Muscle of back (tissue), 11 donors: Measurements from ENCODE around the gene NCCRP1. TPM values are rescaled to one million over a fixed set of nuclear protein-coding genes. Genes with fewer than 3 reads are reported as not detected.
A peak's percentile ranks its signal among the peaks of the same experiment; 100 is the strongest.

Experiments used
- DNase-seq, 3 donors: peaks; one replicate each; pipeline versions ENCODE4 v3.0.0 to v3.0.0-alpha.2; 2013
- polyA plus RNA-seq, 10 donors: library from polyadenylated mRNA; unstranded; fragments of 120-200 nt; gene quantifications; one replicate each; pipeline ENCODE4 v1.2.1, GENCODE V29; 2013; ENCODE audit not compliant: insufficient read length in 10 of 10

The NCCRP1 gene
- polyA plus RNA-seq, 10 donors: 0.08 to 2.1 (median 0.13) TPM; not detected in 5

DNA sequence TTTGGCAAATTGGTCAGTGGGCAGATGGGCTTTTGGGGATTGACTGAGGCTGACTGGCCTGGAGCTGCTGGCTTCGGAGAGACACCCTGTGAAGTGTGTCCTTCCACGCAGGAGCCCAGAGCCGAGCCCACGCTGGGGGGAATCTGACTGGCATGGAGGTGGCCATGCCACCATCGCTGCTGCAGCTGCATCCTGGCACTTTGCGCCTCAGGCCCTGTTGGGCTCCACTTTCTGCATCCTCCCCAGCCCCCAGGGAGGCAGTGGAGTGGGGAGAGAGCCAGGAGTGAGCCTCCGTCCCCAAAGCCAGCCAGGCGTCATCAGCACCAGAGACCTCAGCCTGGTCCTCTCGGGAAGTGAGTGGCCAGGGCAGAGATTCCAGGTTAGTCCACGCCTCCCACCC, 17.0 kb upstream of the NCCRP1 start:
- DNase-seq: no peak

DNA sequence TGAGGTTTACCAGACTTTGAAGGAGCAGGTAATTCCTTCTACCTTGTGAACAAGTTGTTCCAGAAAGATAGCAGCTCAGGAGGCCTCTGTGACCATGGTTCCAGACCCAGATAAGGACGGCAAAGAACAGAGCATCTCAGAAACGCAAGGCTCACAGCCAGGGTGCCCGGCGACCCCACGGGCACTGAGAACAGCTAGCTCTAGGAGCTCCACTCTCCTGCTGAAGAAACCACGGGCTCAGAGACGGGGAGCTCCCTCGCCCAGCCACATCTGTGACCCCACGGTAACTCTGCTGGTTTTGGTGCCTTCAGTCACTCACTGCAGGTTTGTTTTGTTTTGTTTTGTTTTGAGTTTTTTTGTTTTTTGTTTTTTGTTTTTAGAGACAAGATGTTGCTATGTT, 16.0 kb upstream of the NCCRP1 start:
- DNase-seq: no peak

DNA sequence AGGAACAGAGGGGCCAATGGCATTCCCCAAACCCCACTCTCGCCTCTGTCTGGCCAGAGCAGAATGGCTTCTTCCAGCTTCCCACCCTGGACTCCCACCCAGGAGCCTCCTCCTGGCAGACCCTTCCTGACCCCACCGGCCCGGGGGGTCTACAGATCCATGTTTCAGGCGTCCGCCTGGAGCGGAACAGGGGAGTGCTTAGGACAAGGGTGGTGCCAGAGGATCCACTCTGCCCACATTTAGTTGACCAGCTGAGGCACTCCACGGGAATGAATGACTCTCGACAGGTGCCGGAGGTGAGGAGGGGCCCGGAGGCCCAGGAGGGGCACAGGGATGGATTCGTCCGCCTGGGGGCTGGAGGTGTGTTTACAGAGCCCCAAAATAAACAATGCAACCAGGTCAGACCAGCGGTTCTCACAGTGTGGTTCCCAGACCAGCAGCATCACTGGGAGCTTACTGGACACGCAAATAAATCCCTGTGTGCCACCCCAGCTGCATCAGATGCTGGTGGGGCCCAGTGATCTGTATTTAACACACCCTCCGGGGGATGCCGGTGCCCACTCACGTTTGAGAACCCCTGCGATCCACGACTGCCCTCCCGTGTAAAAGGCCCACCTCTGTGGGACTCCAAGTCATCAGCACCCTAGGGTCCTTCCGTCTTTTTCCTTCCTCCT, 15.1 kb upstream of the NCCRP1 start:
- DNase-seq: no peak

DNA sequence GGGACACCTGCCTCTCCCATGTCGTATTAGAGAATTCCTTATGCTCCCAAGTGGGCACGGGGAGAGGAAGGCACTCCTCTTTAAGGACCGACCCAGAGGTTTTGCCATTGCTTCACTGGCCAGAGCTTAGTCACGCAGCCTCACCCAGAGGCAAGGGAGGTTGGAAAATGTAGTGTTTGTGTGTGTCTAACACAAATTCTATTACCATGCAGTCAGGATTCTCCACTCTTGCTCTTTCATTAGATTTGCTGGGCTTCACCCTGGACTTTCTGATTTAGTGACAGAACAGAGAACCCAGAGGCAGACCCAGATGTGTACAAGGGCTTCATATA, 14.6 kb upstream of the NCCRP1 start:
- no peak for DNase-seq

DNA sequence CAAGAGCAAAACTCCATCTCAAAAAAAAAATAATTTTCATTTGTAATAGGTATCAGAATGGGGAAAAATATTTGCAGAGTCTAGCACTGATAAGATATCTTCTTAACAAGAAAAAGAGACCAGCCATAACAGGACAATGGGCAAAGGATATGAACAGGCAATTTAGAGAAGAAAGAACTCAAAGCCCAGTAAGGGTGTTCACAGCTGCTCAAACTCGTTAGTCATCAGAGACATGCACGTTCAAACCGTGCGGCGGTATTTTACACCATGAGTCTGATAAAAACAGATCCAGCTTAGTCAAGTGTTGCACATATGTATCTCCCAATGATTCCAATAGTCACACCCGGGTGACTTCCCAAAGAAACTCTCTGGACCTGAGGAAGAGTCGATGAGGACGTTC, 13.7 kb upstream of the NCCRP1 start:
- DNase-seq: no peak

DNA sequence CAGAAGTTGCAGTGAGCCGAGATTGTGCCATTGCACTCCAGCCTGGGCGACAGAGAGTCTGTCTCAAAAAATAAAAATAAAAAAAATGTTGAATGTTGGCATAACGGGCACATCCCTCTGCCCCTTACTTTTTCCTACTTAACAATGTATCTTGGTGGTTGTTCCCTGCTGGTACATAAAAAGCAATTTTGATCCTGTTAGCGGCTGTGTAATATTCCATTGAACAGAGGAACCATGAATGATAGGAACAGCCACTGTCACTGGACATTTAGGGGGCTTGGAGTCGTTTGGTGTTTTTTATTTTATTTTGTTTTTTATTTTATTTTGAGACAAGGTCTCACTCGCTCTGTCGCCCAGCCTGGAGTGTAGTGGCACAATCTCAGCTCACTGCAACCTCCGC, 10.4 kb upstream of the NCCRP1 start:
- no peak for DNase-seq

DNA sequence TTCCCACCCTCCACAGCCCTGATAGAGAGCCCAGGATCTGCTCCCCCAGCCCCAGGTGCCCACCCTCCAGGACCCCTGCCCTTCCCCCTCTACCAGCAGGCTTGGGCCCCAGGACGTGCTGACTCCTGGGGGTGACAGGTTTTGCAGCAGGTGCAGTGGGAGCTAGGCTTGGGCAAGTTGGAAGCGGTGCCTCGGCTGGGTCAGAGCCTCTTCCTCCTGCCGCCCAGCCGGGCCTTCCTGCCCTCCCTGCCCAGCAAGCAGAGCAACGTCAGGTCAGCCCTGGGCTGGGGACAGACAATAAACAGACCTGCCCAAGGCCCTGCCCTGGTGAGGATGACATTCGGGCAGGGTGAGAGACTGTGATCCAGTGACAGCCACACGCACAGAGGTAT, 9.2 kb upstream of the NCCRP1 start:
- no peak for DNase-seq

DNA sequence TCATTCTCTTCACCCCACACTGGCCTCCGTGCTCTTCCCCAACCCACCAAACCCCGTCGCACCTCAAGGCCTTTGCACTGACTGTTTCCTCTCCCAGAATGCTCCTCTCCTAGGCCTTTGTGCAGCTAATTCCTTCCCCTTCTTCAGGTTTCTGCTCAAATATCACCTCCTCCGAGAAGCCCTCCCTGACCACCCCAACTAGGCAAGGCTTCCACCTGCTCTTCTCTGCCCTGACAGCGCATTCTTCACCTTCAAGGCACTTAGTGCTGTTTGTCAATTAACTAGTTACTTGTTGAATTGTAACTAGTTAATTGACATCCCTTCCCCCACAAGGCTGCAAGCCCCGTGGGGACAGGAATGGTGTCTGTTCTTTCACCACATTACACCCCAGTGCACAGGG, 7.8 kb upstream of the NCCRP1 start:
- DNase-seq: no peak

DNA sequence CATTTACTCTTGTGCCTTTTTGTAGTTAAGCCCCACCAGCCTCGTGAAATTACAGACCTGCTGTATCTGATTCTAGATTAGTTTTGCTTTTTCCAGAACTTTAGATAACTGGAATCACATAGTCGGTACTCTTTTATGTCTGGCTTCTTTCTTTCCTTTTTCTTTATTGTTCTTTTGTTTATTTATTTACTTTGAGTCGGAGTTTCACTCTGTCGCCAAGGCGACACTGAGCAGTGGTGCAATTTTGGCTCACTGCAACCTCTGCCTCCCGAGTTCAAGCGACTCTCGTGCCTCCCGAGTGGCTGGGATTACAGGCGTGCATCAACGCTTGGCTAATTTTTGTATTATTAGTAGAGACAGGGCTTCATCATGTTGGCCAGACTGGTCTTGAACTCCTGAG, 6.0 kb upstream of the NCCRP1 start:
- DNase-seq: no peak

DNA sequence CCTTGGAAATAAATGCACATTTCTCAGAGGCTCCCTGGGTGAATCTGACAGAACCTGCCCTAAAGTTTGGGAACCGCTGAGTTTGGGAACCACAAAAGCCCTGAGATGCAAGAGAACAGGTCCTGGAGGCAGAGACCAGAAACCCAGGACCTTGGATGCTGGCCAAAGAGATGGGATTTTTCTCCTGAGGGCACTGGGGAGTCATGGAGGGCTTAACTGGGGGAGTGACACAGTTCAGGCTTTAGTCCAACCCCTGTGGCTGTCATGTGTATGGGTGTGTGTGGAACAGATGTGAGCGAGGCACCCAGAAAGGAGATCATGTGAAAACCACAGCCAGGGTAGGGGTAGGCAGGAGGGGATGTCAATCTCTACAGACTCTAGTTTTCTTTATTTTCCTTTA, 3.9 kb upstream of the NCCRP1 start:
- no peak for DNase-seq

DNA sequence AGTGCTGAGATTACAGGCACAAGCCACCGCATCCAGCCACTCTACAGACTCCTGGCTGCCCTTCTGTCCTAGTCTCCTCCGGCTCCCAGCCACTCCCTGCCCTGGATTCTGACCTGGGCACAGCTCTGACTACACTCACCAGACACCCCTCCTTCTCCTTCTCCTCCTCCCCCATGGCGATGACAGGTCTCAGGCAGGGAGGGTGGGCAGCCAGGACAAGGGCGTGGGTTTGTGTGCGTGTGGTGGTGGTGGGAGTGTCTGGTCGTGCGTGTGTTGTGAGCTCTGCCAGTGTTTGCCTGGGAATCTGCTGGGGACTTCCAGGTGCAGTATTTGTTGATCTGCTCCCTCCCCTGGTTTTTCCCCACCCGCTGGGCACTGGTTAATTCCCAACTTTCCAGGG, 3.0 kb upstream of the NCCRP1 start:
- DNase-seq: no peak

DNA sequence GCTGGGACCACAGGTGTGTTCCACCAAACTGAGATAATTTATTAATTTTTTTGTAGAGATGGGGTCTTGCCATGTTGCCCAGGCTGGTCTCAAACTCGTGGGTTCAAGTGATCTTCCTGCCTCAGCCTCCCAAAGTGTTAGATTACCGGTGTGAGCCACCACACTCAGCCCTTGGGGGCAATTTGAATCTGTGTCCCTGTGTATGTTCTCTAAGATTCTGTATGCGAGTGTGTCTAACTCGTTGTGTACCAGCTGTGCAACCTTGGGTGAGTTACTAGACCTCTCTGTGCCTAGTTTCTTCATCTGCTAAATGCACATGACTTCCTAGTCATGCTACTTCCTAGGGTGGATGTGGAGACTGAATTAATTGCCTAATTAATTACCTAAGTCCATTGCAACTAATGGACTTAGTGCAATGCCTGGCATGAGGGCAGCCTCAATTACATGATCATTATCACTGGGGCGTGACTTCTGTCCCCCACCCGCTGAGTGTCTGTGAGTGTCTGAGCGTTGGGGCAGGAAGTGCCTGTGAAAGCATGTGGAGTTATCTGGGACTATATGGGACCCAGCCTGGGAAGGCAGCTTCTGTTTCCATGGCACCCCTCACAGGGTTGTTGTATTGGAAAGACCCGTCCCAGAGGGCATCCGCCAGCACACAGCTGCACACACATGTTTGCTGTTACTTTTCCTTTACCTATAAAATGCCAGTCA, 1.8 kb upstream of the NCCRP1 start:
- no peak for DNase-seq

DNA sequence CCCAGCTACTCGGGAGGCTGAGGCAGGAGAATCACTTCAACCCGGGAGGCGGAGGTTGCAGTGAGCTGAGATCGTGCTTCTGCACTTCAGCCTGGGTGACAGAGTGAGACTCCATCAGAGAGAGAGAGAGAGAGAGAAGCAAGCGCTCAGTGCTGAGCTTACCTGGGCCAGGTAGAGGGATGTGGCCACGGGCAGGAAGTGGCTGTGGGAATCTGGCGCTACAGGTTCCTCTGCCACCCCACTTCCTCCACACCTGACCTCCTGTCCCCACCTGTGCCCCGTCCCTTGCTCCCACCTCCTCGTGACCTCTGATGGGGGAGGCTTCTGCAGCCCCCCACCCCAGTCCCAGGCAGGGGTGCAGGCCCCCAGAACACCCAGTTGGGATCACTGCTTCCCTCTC, 1.0 kb upstream of the NCCRP1 start:
- no peak for DNase-seq

DNA sequence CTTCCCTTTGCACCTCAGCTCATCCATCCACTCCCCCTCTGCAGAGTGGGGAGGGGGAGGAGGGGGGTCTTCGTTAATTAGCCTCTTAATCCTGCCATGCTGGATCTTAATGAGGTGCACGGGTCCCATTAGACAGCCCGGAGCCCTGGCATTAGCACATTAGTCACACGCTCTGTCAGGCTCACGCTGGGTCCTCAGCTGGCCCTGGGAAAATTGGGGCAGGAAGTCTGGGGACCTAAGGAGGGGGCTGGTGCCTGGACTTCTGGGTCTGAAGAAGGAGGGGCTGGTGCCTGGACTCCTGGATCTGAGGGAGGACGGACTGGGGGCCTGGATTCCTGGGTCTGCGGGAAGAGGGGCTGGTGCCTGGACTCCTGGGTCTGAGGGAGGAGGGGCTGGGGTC, 444 bp upstream of the NCCRP1 start:
- no peak for DNase-seq

DNA sequence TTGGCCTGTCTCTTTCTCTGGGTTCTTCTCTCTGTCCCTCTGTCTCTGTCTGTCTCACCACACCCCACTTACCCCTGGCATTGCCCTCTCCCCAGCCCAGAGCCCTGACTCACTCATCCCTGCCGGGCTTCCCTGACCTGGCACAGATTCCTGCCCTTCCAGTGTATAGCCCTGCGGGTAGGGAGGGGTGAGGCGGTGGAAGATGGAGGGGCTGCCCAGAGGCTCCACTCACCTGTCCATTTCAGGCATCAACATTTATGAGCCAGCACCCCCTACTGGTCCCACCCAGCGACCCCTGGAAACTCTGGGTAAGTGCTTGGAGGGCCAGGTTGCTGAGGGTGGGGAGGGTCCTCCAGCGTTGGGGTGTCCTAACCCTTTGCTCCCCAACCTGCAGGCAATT, 1.0 kb downstream of the NCCRP1 start:
- no peak for DNase-seq

DNA sequence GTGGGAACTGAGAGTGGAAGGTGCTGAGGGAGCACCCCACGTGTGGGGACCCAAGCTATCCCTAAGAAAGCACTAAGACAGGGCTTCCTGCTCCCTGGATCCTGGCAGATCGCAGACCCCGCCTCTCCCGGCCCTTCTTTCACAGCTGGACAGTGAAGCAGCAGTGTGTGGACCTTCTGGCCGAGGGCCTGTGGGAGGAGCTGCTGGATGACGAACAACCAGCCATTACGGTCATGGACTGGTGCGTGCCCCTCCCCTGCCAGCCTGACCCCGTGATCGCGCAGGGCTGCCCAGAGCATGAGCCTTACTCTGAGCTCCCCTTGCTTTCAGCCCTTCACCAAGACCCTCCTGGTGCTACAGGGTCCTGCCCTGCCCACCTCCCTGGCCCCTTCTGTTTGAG, 2.3 kb downstream of the NCCRP1 start:
- DNase-seq: peak; percentile 6 to 67 (median 26)

DNA sequence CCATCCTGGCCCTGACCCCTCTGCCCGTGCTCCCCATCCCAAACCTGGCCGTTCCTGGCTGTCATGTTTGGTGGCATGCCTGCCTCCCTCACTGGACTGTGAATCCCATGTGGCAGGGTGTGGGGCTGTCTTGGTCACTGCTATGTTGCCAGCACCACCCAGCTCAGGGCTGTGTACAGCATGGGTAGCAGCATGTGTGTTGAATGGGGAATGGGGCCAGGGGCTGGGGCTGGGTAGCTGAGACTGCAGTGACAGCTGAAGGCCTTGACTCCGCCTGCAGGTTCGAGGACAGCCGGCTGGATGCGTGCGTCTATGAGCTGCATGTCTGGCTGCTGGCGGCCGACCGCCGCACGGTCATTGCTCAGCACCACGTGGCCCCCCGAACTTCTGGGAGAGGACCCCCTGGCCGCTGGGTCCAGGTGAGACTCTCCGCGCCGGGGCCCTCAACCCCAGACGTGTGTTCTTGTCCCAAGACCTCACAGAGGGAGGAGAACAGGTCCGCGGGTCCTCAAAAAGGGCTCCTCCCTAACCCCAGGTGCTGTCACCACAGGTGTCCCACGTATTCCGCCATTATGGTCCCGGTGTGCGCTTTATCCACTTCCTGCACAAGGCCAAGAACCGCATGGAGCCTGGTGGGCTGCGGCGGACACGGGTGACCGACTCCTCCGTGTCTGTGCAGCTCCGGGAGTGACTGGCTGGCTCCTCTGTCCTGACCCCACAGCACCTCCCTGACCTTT, 3.5 kb downstream of the NCCRP1 start:
- DNase-seq: no peak

DNA sequence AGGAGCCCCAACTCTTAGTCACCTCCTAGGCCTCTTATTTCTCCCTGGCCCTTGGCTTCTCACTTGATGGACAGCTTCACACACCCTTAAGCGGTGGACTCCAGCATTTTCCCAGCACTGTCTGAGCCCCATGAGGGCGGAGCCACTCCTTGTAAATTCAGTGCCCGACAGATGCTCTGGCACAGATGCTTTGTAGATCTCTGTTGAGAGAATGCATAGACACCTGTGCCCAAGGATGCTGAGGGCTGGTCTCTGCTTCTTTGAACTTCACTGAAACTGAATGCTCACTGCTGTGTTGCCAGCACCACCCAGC, 4.0 kb downstream of the NCCRP1 start:
- no peak for DNase-seq

DNA sequence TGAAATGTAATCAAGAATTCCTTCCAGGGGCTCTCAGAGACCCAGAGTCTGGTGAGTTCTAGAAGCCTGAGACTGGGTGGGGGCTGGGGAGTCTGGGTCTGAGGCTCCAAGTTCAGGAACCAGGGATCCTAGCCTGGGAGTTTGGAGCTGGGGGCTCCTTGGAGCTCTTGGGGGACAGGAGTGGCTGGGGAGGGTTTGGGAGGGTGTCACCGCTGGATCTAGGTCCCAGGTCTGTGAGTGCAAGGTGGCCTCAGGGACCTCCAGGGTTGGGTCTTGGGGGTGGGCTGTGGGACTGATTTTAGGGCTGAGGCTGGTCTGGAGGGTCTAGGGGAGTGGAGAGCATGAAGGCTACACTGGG, 6.2 kb downstream of the NCCRP1 start:
- DNase-seq: no peak

DNA sequence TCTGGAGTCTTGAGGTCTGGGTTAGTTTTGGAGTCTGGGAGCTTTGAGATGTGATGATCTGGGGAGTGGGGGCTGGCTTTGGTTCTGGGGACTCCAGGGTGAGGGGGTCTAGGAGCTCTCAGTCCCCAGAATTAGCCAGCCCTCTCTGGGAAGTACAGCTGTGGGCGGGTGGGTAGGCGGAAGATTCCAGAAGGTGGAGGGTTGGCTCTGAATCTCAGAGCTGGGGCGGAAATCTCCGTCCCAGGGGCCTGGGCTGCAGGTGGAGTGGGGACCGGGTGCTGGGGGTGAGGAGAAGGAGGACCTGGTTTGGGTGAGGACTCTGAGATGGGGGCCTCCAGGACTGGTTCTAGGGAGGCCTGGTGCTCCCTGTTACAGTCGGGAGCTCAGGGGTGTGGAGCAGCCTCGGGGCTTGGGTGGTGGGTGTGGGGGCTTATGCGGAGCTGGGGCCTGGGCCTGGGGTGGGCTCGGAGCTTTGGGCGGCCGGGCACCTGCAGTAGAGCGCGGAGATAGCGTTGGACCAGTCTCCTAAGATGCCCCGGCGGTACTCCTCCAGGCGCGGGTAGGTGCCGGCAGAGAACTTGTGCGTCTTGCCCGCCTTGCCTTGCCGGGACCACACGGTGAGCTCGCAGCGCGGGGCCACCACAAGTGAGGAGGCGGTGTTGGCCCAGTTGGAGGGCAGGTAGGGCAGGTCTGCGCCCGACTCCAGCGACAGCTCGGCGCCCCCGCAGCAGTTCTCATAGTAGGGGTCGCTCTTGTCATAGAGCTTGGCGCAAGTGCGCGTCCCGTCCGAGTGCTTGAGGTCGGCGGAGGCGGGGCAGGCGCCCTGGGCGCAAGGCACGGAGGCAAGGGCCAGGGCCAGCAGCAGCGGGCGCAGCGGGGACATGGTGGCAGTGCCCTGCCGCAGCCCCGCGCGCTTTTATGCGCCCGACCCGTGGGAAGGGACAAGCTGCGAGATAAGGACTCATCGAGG, 6.9 kb downstream of the NCCRP1 start, which contains the start of gene SYCN:
Gene SYCN (minus strand): TSS at position 892 of the 970 bp plus-strand sequence. CDS start 9 bp downstream, at position 883.
- no peak for DNase-seq

DNA sequence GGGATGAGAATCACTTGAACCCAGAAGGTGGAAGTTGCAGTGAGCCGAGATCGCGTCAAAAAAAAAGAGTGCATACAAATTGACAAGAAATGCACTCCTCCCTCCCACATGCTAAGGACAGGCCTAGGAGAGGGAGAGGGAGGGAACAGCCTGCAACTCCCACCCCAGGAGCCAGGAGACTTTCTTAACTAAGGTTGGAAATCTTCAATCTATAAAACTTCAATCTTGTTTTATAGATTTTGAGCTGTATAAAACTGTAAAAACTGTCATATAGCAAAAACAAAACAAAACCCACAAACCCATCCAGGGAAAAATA, 8.6 kb downstream of the NCCRP1 start:
- no peak for DNase-seq

DNA sequence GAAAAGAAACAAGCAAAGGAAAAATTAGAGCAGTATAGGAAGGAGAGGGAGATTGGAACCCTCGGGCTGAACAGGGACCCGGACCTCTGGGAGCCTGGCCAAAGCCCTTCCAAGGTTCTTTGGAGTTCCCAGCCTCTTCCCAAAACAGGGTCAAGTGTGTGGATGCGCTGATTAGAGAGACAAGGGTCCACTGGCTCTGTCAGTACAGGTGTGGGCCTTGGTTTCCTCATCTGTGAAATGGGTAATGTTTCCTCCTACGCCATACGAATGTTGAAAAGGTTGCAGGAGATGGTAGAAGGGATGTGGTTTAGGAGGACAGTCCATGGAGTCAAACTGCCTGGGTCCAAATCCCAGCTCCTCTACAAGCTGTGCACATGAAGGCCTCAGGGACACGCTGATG, 9.4 kb downstream of the NCCRP1 start:
- DNase-seq: no peak
